ENCODE results near the gene TRAF5.

DNA sequence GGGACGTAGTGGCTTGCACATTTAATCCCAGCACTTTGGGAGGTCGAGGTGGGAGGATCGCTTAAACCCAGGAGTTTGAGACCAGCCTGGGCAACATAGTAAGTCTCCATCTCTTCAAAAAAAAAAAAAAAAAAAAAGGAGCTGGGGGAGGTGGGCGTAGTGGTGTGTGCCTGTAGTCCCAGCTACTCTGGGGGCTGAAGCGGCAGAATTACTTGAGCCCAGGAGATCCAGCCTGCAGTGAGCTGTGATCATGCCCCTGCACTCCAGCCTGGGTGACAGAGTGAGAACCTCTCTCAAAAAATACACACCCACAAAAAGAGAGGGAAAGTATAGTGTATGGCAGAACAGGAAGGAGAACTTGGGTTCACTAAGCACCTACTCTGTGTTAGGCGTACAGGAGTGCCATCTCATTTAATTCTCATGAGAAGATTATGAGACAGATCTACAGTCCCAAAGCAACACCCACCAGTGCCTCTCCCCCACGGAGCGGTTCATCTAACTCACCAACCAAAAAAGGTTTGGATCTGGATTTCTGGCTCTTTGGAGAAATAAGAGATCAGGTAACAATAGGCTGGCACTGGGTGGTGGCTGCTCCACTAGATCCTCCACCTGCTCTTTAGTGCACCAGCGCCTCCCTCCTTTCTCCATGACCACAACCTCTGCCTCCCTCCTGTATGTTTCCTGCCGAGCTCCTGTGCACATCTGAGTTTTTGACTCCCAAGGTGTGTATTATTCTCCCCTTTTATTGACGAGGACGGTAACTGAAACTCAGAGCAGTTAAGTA is 1.4 kb upstream of the TRAF5 start:
- no peak for TF ChIP-seq MYC (IDR thresholded peaks at IDR 0.05; ENCODE audit: borderline replicate concordance, low read length)
- no peak for TF ChIP-seq SMC3 (IDR thresholded peaks at IDR 0.05)
- TF ChIP-seq NR3C1 (IDR thresholded peaks at IDR 0.05), result no peak
- TF ChIP-seq, protein P1, sequence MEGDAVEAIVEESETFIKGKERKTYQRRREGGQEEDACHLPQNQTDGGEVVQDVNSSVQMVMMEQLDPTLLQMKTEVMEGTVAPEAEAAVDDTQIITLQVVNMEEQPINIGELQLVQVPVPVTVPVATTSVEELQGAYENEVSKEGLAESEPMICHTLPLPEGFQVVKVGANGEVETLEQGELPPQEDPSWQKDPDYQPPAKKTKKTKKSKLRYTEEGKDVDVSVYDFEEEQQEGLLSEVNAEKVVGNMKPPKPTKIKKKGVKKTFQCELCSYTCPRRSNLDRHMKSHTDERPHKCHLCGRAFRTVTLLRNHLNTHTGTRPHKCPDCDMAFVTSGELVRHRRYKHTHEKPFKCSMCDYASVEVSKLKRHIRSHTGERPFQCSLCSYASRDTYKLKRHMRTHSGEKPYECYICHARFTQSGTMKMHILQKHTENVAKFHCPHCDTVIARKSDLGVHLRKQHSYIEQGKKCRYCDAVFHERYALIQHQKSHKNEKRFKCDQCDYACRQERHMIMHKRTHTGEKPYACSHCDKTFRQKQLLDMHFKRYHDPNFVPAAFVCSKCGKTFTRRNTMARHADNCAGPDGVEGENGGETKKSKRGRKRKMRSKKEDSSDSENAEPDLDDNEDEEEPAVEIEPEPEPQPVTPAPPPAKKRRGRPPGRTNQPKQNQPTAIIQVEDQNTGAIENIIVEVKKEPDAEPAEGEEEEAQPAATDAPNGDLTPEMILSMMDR (IDR thresholded peaks at IDR 0.05), result no peak
- no peak for TF ChIP-seq POLR2A (IDR thresholded peaks at IDR 0.05; ENCODE audit: low read length)
- TF ChIP-seq RARB (CRISPR knock-in tag; IDR thresholded peaks at IDR 0.05), result no peak
- no peak for TF ChIP-seq KDM5A (IDR thresholded peaks at IDR 0.05)
- TF ChIP-seq ESRRA (IDR thresholded peaks at IDR 0.05; ENCODE audit: borderline replicate concordance, low read length), result no peak
- no peak for TF ChIP-seq POLR2AphosphoS2 (conservative IDR thresholded peaks at IDR 0.05; ENCODE audit: low read length)
- no peak for TF ChIP-seq CHD2 (IDR thresholded peaks at IDR 0.05; ENCODE audit: low read length, partially characterized antibody)
- TF ChIP-seq BHLHE40 (IDR thresholded peaks at IDR 0.05; ENCODE audit: low read depth, low read length), result no peak
- no peak for TF ChIP-seq RCOR1 (IDR thresholded peaks at IDR 0.05; ENCODE audit: low read depth, low read length)
- no peak for TF ChIP-seq MAX (IDR thresholded peaks at IDR 0.05)
